Stomach (tissue), 9 donors: ENCODE results near the gene ZNF792. TPM values are rescaled to one million over a fixed set of nuclear protein-coding genes. Genes with fewer than 3 reads are reported as not detected.
A peak's percentile ranks its signal among the peaks of the same experiment; 100 is the strongest.
"Not testable (repeated sequence)": the region's sequence is repeated elsewhere in the genome, so short reads cannot be mapped to it uniquely, and the experiment has no call there.

ENCODE experiments used
- DNase-seq, 2 donors: peaks; one replicate each; pipeline versions ENCODE4 v3.0.0 to v3.0.0-alpha.2; 2013 to 2019
- H3K27ac ChIP-seq, 5 donors: fragments of 200-600 bp in 4 of 5; sonication (generic) in 4 of 5; one replicate each; pipeline ENCODE4 v1.5.1; 2013 to 2019; ENCODE audit warnings: mild to moderate bottlenecking in 1 of 5, moderate library complexity in 1 of 5
- H3K27me3 ChIP-seq, 3 donors: fragments of 200-600 bp; sonication (generic); one replicate each; pipeline ENCODE4 v1.5.1; 2017 to 2019; ENCODE audit warnings: mixed run types in 1 of 3
- H3K36me3 ChIP-seq, 4 donors: fragments of 200-600 bp; sonication (generic); 1 replicate in 3 of 4; 2 replicates in 1 of 4; pipeline ENCODE4 v1.5.1; 2016 to 2019
- H3K4me1 ChIP-seq, 4 donors: fragments of 200-600 bp; sonication (generic); one replicate each; pipeline ENCODE4 v1.5.1; 2016 to 2019
- H3K4me3 ChIP-seq, 4 donors: fragments of 200-600 bp; sonication (generic) in 3 of 4; one replicate each; pipeline ENCODE4 v1.5.1; 2016 to 2019; ENCODE audit warnings: mild to moderate bottlenecking in 1 of 4
- H3K9me3 ChIP-seq, 4 donors: fragments of 200-600 bp; sonication (generic); one replicate each; pipeline ENCODE4 v1.5.1; 2016 to 2019
- EP300 ChIP-seq: sonication (generic); formaldehyde crosslinking; IDR thresholded peaks from one replicate; pipeline ENCODE4 v1.6.1; 2017; ENCODE audit warnings: antibody characterized with exemption
- POLR2A ChIP-seq, 4 donors: fragments of 450-650 bp; IDR thresholded peaks; one replicate each; pipeline ENCODE4 v1.6.1; 2016; ENCODE audit warnings: antibody characterized with exemption in 4 of 4, control low read depth in 2 of 4, mild to moderate bottlenecking in 1 of 4, moderate library complexity in 1 of 4
- POLR2AphosphoS5 ChIP-seq, 3 donors: sonication (generic); formaldehyde crosslinking; IDR thresholded peaks; one replicate each; pipeline ENCODE4 v1.6.1; 2016; ENCODE audit warnings: antibody characterized with exemption in 3 of 3
- WGBS, 5 donors: extraction: QIAGEN DNeasy Blood & Tissue Kit in 3 of 5; methylation state at CpG; one replicate each; pipeline versions ENCODE4 v1.1.5 to v1.1.7; 2013 to 2018; 5-methylcytosine and 5-hydroxymethylcytosine counted together
- intact Hi-C: fragments of 100-400 bp; cut with DNase I; formaldehyde crosslinking; loops from one replicate; pipeline ENCODE4 v1.15.1; 2023; ENCODE audit warnings: low total_unique reads
- polyA plus RNA-seq, 3 donors: library from polyadenylated mRNA; stranded (reverse); fragments of 200-250 nt; gene quantifications; one replicate each; pipeline ENCODE4 v1.2.3, GENCODE V29; 2013
- total RNA-seq, 5 donors: library from RNA; depleted of rRNA; stranded (reverse); fragments of >200 nt; gene quantifications; one replicate each; pipeline versions ENCODE4 v1.1.0 to v1.2.3, GENCODE V29; 2014 to 2016
- TF ChIP-seq, protein P1 (sequence below), 7 experiments: fragments of 450-650 bp in 4 of 7; fragments of 200-600 bp in 3 of 7; sonication (generic) in 3 of 7; IDR thresholded peaks; one replicate each; pipeline ENCODE4 v1.5.1; 2016 to 2019; ENCODE audit warnings: antibody characterized with exemption in 7 of 7, control low read depth in 2 of 7, mild to moderate bottlenecking in 1 of 7
- donor health status: healthy with polysubstance abuse.
- donor health status: Bipolar disorder and iron deficiency.
- donor health status: healthy.

Gene ZNF792
- total and polyA plus RNA-seq, 8 donors: 0.78 to 14.3 (median 1.9) TPM

DNA sequence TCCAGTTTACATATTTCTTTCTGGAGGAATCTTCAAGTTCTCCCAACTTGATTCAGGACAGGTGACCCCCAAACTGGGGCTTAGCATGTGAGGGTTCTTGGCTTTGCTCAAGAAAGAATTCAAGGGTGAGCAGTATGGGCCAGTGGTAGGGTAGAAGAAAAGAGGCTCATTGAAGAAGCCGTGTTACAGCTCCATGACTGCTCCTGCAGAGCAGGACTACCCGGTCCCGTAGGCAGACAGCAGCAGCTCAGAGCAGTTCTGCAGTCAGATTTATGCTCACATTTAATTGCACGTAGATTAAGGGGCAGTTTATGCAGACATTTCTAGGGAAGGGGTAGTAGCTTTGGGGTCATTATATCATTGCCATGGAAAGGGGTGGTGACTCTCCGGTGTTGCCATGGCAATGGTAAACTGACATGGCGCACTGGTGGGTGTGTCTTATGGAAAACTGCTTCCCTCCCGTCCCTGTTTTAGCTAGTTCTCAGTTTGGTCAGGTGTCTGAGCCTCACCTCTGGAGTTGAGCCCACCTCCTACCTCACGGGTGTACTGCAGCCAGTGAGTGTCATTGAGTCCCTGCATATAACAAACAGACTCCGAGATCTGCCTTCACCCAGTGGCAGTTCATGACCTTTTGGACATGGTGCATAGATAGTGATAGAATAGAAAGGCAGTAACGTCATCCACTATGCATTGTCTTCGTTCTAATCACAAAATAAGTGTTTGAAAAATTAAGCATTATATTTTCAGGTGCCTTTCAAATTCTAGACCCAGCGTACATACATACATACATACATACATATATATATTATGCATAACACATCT is 16.0 kb upstream of the ZNF792 start:
- Histone ChIP-seq H3K27me3 (no peaks in the 10 kb centered on the region), H3K36me3 (no peaks in the 10 kb centered on the region), H3K4me3 (no peak overlapping the region), H3K9me3 (peaks cover 0 to 9% (median 3%) of the 10 kb centered on the region in 4 donors), H3K27ac (no peak overlapping the region), H3K4me1 (peaks cover 0 to 9% (median 3%) of the 10 kb centered on the region in 4 donors)
- intact Hi-C loops: no loop called here
- no peak for DNase-seq
- TF ChIP-seq, protein P1, sequence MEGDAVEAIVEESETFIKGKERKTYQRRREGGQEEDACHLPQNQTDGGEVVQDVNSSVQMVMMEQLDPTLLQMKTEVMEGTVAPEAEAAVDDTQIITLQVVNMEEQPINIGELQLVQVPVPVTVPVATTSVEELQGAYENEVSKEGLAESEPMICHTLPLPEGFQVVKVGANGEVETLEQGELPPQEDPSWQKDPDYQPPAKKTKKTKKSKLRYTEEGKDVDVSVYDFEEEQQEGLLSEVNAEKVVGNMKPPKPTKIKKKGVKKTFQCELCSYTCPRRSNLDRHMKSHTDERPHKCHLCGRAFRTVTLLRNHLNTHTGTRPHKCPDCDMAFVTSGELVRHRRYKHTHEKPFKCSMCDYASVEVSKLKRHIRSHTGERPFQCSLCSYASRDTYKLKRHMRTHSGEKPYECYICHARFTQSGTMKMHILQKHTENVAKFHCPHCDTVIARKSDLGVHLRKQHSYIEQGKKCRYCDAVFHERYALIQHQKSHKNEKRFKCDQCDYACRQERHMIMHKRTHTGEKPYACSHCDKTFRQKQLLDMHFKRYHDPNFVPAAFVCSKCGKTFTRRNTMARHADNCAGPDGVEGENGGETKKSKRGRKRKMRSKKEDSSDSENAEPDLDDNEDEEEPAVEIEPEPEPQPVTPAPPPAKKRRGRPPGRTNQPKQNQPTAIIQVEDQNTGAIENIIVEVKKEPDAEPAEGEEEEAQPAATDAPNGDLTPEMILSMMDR (IDR thresholded peaks at IDR 0.05): no peak
- no peak for TF ChIP-seq POLR2AphosphoS5 (IDR thresholded peaks at IDR 0.05)
- TF ChIP-seq EP300: no peak
- TF ChIP-seq POLR2A (IDR thresholded peaks at IDR 0.05): no peak
- 74 to 86% (median 83%) methylated on average over 12 of the region's 12 CpGs for WGBS, 5 donors

DNA sequence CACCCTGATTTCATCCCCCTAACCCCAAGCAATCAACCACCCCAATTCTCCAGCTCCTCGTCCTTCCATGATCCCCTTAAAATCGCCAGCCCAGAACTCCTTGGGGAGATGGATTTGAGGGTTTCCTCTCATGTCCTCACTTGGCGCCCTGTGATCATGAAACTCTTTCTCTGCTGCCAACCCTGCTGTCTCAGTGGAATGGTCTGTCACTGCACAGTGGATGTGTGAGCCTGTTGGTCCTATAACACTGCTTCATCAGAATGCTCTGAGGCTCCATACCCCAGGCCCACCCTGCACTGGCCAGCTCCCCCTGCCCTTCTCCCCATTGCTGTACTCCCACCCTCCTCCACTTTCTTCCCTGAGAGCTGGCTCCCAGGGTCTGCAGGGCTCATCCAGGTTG is 12.6 kb upstream of the ZNF792 start:
- Histone ChIP-seq H3K9me3 (peaks cover 0 to 9% (median 3%) of the 10 kb centered on the region in 4 donors), H3K27me3 (no peaks in the 10 kb centered on the region), H3K36me3 (no peaks in the 10 kb centered on the region), H3K4me1 (peaks cover 0 to 29% (median 13%) of the 10 kb centered on the region in 4 donors), H3K4me3 (no peak overlapping the region), H3K27ac (no peak overlapping the region)
- no peak for DNase-seq
- TF ChIP-seq POLR2A (IDR thresholded peaks at IDR 0.05) (no peak), EP300 (no peak), POLR2AphosphoS5 (IDR thresholded peaks at IDR 0.05) (no peak)
- TF ChIP-seq, protein P1 (IDR thresholded peaks at IDR 0.05): no peak
- intact Hi-C loops: no loop called here
- 85 to 96% (median 93%) methylated on average over 3 of the region's 3 CpGs for WGBS, 5 donors

DNA sequence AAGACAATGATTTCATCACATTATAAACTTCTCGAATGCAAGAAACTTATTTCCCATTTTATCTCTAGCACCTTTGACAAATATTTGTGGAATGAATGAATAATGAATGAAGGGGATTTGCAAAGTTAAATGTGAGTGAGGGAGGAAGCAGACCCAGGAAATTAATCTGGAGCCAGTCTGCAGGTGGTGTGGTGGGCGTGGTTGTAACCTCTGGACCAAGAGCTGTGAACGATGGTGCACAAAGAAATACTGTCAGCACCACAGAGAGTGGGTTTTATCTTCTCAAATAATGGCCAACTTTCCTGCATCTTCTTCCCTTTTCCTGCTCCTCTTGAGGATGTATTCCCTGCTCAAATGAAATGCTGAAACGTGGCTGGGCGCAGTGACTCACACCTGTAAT is 11.0 kb upstream of the ZNF792 start:
- Histone ChIP-seq H3K4me1 (peaks cover 0 to 29% (median 13%) of the 10 kb centered on the region in 4 donors), H3K4me3 (no peak overlapping the region), H3K27ac (peak overlapping the region in 1 of 5 donors; percentile 10), H3K9me3 (peaks cover 0 to 9% (median 3%) of the 10 kb centered on the region in 4 donors), H3K36me3 (no peaks in the 10 kb centered on the region), H3K27me3 (no peaks in the 10 kb centered on the region)
- WGBS, 5 donors: 40 to 62% (median 50%) methylated on average over 5 of the region's 5 CpGs
- no peak for DNase-seq
- intact Hi-C loops: no loop called here
- no peak for TF ChIP-seq EP300

DNA sequence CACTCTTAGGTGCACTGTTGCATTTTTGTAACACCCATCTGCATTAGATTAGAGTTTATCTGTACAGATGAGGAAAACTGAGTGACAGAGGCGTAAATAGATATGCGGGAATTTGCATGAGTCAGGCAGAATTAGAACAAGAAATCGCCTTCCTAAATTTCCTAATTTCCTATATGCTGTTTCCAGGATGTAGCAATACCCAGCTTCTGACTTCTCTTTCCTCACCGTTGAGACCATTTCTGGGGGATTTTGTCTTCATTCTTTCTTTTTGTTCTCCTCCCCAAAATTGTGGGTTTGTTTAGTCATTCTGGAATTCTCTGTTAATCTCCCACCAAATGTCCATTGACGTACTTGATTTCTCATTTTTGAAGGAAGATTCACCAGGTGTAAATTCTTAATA is 10.6 kb upstream of the ZNF792 start:
- peak overlapping the region in 1 of 5 donors; percentile 10 for H3K27ac ChIP-seq
- peaks cover 0 to 29% (median 13%) of the 10 kb centered on the region in 4 donors for H3K4me1 ChIP-seq
- H3K27me3 ChIP-seq: no peaks in the 10 kb centered on the region
- WGBS, 5 donors: 58 to 67% (median 61%) methylated on average over 5 of the region's 5 CpGs
- no peaks in the 10 kb centered on the region for H3K36me3 ChIP-seq
- no peak for DNase-seq
- intact Hi-C loops: no loop called here
- H3K4me3 ChIP-seq: no peak overlapping the region
- H3K9me3 ChIP-seq: peaks cover 0 to 9% (median 3%) of the 10 kb centered on the region in 4 donors
- TF ChIP-seq POLR2A (IDR thresholded peaks at IDR 0.05): no peak
- TF ChIP-seq, protein P1 (IDR thresholded peaks at IDR 0.05): no peak

DNA sequence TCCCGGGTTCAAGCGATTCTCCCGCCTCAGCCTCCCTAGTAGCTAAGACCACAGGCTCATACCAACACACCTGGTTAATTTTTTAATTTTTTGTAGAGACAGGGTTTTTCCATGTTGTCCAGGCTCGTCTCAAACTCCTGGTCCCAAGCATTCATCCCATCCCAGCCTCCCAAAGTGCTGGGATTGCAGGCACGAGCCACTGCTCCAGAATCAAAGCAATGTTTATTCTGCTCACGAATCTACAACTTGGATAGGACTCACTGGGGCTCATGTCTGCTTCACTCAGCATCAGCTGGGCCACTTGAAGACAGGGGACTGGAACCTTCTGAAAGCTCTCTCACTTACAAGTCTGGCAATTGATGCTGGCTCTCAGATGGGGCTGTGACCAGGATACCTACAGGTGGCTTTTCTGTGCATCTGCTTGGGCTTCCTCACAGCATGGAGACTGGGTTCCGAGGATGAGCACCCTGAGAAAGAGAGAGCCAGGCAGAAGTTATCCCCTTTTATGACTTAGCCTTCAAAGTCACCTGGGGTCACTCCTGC is 8.2 kb upstream of the ZNF792 start:
- Histone ChIP-seq H3K27ac (no peak overlapping the region), H3K4me1 (peaks cover 0 to 29% (median 13%) of the 10 kb centered on the region in 4 donors), H3K4me3 (no peak overlapping the region), H3K27me3 (no peaks in the 10 kb centered on the region), H3K36me3 (no peaks in the 10 kb centered on the region), H3K9me3 (peaks cover 0 to 14% (median 3%) of the 10 kb centered on the region in 4 donors)
- no peak for DNase-seq
- intact Hi-C loops: no loop called here
- TF ChIP-seq, protein P1 (IDR thresholded peaks at IDR 0.05): no peak
- no peak for TF ChIP-seq EP300
- TF ChIP-seq POLR2A (IDR thresholded peaks at IDR 0.05): no peak
- TF ChIP-seq POLR2AphosphoS5 (IDR thresholded peaks at IDR 0.05): no peak
- 74 to 85% (median 85%) methylated on average over 7 of the region's 7 CpGs for WGBS, 5 donors

DNA sequence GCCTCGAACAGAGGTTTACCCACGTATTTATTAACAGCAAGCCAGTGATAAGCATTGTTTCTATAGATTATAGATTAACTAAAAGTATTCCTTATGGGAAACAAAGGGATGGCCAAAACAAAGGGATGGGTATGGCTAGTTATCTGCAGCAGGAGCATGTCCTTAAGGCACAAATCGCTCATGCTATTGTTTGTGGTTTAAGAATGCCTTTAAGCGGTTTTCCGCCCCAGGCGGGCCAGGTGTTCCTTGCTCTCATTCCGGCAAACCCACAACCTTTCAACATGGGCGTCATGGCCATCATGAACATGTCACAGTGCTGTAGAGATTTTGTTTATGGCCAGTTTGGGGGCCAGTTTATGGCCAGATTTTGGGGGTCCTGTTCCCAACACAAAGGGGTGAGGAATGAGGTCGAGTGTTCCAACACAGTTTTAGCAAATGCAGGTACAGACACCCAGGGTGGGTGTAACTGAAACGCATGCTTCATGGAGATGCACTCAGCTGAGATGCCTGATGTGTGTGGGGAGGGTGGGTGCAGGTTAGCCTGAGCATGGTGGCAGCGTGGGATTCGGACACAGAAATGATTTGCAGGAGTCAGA is 6.3 kb upstream of the ZNF792 start:
- DNase-seq, H3K36me3 ChIP-seq, H3K27me3 ChIP-seq, H3K27ac ChIP-seq, H3K4me3 ChIP-seq, H3K9me3 ChIP-seq: not testable (repeated sequence)
- H3K4me1 ChIP-seq: peaks cover 0 to 24% (median 13%) of the 10 kb centered on the region in 4 donors
- intact Hi-C loops: loop anchor here (2.0 kb wide), 1 partner anchor 43 kb away; no protein-coding TSS in a partner anchor
- WGBS, 5 donors: 79 to 85% (median 83%) methylated on average over 12 of the region's 12 CpGs
